SK-N-SH treated with all-trans-retinoic acid at 6 μM for 48 hours (cell line): ENCODE measurements around the gene TTC29.

ENCODE experiments used
- ARNTL ChIP-seq: fragments of 450-650 bp; formaldehyde crosslinking; IDR thresholded peaks from 2 replicates; pipeline ENCODE4 v1.5.0; 2020; ENCODE audit warnings: low read depth, mild to moderate bottlenecking, moderate library complexity, borderline replicate concordance
- BACH2 ChIP-seq: fragments of 250-450 bp; sonication (Bioruptor Pico); IDR thresholded peaks from 2 replicates; pipeline ENCODE4 v1.9.0; 2021; ENCODE audit warnings: mild to moderate bottlenecking, borderline replicate concordance
- CREB5 ChIP-seq: fragments of 250-450 bp; sonication (Bioruptor Pico); IDR thresholded peaks from 2 replicates; pipeline ENCODE4 v1.5.1; 2020; ENCODE audit warnings: low read depth, mild to moderate bottlenecking, moderate library complexity
- ISL1 ChIP-seq: fragments of 250-450 bp; sonication (Bioruptor Pico); IDR thresholded peaks from 2 replicates; pipeline ENCODE4 v2.1.2; 2022; ENCODE audit warnings: mild to moderate bottlenecking, moderate library complexity
- OSR1 ChIP-seq: fragments of 250-450 bp; sonication (Bioruptor Pico); IDR thresholded peaks from 2 replicates; pipeline ENCODE4 v1.8.0; 2022; ENCODE audit warnings: moderate library complexity, mild to moderate bottlenecking, inconsistent platforms
- PATZ1 ChIP-seq: fragments of 250-450 bp; sonication (Bioruptor Pico); IDR thresholded peaks from 2 replicates; pipeline ENCODE4 v1.8.0; 2020; ENCODE audit warnings: mild to moderate bottlenecking, moderate library complexity, borderline replicate concordance
- PPARA ChIP-seq: fragments of 250-450 bp; sonication (Bioruptor Pico); IDR thresholded peaks from 2 replicates; pipeline ENCODE4 v1.5.0; 2020; ENCODE audit warnings: mild to moderate bottlenecking, borderline replicate concordance
- RARB ChIP-seq: fragments of 250-450 bp; sonication (Bioruptor Pico); IDR thresholded peaks from 2 replicates; pipeline ENCODE4 v1.8.0; 2021; ENCODE audit warnings: mild to moderate bottlenecking, moderate library complexity
- TCF4 ChIP-seq: fragments of 250-450 bp; sonication (Bioruptor Pico); IDR thresholded peaks from 2 replicates; pipeline ENCODE4 v1.8.0; 2021; ENCODE audit warnings: mild to moderate bottlenecking, moderate library complexity, borderline replicate concordance
- ZFP3 ChIP-seq: fragments of 250-450 bp; sonication (Bioruptor Pico); IDR thresholded peaks from 2 replicates; pipeline ENCODE4 v1.5.0; 2020; ENCODE audit warnings: mild to moderate bottlenecking, moderate library complexity
- ZNF565 ChIP-seq: fragments of 450-650 bp; formaldehyde crosslinking; conservative IDR thresholded peaks from 2 replicates; pipeline ENCODE4 v1.5.0; 2020; ENCODE audit warnings: low read depth, mild to moderate bottlenecking, moderate library complexity
- ZNF70 ChIP-seq: fragments of 450-650 bp; formaldehyde crosslinking; IDR thresholded peaks from 2 replicates; pipeline ENCODE4 v1.5.0; 2020; ENCODE audit warnings: mild to moderate bottlenecking, moderate library complexity

GRCh38 chr4:146709956-146710355 lies 235.7 kb downstream of the TTC29 start:
- TF ChIP-seq CREB5 (no peak), ARNTL (CRISPR knock-in tag) (no peak), TCF4 (CRISPR knock-in tag) (no peak), OSR1 (CRISPR knock-in tag) (no peak), RARB (CRISPR knock-in tag) (no peak), ZNF70 (CRISPR knock-in tag) (no peak), BACH2 (CRISPR knock-in tag) (no peak), PPARA (CRISPR knock-in tag) (no peak), ZFP3 (CRISPR knock-in tag) (no peak), ZNF565 (CRISPR knock-in tag) (no peak), ISL1 (CRISPR knock-in tag) (no peak), PATZ1 (CRISPR knock-in tag) (no peak)
